ENCODE results near the gene PIM1. TPM values are rescaled to one million over a fixed set of nuclear protein-coding genes. Genes with fewer than 3 reads are reported as not detected.
A peak's percentile ranks its signal among the peaks of the same experiment; 100 is the strongest.

The PIM1 gene
- 7.1 to 14.3 TPM (median 10.2 TPM) in 3 replicates for polyA plus RNA-seq
- 21.0 TPM for polyA plus RNA-seq (2011; ENCODE audit: low read depth)
- polyA plus RNA-seq (2011; cell fraction: cytosol; rRNA removed): 6.8 and 8.2 TPM in 2 replicates
- polyA plus RNA-seq (2011; cell fraction: nucleus; rRNA removed): 19.0 and 19.2 TPM in 2 replicates
- polyA plus RNA-seq (2012; ENCODE audit: low replicate concordance): 7.6 and 139 TPM in 2 replicates
- 6.4 to 14.5 TPM (median 12.7 TPM) in 3 replicates for polyA minus RNA-seq
- polyA minus RNA-seq (2011; cell fraction: cytosol; rRNA and poly(A)+ RNA removed): 10.2 TPM
- 9.1 and 11.7 TPM in 2 replicates for polyA minus RNA-seq (2011; cell fraction: nucleus; rRNA and poly(A)+ RNA removed)

- Histone ChIP-seq H3K79me2 (ENCODE audit: control insufficient read depth, insufficient read depth, low read length) (peaks cover 12% of the 10 kb centered on the region), H3K4me1 (ENCODE audit: control insufficient read depth, extremely low read depth, insufficient read depth, low read length) (peaks cover 15% of the 10 kb centered on the region), H3K9me3 (ENCODE audit: control insufficient read depth, low read depth, low read length) (no peaks in the 10 kb centered on the region), H3K27me3 (ENCODE audit: control insufficient read depth, extremely low read depth, insufficient read depth, low read length) (no peaks in the 10 kb centered on the region), H3K27ac (ENCODE audit: control insufficient read depth, insufficient read depth, low read length) (peak within 1 kb of the TSS; percentile 71), H3K36me3 (ENCODE audit: control insufficient read depth in 2 of 2, extremely low read depth in 1 of 2, insufficient read depth in 2 of 2, low read length in 2 of 2) (peaks cover 6 to 12% of the 10 kb centered on the region in 2 experiments), H3K4me2 (ENCODE audit: control insufficient read depth, extremely low read depth, insufficient read depth, low read depth, low read length) (peak within 1 kb of the TSS; percentile 94), H3K4me3 (ENCODE audit: control insufficient read depth in 2 of 3, extremely low read depth in 1 of 3, insufficient read depth in 2 of 3, low read depth in 1 of 3, low read length in 3 of 3) (peak within 1 kb of the TSS; percentile 75 to 86 (median 82)), H2AFZ (ENCODE audit: control insufficient read depth, low read length) (peak within 1 kb of the TSS; percentile 85), H4K20me1 (ENCODE audit: control insufficient read depth, extremely low read depth, insufficient read depth, low read length) (no peaks in the 10 kb centered on the region), H3K9me1 (ENCODE audit: control insufficient read depth, extremely low read depth, insufficient read depth, low read length) (no peaks in the 10 kb centered on the region), H3K9ac (ENCODE audit: control insufficient read depth, extremely low read depth, insufficient read depth, low read length) (peak within 1 kb of the TSS; percentile 82)
- DNase-seq (ENCODE audit: low read depth, low spot score) (peak; percentile 63), FAIRE-seq (no peak)
- TF ChIP-seq CTCF (optimal IDR thresholded peaks at IDR 0.05 in 1 of 3, IDR thresholded peaks at IDR 0.05 in 1 of 3, conservative IDR thresholded peaks at IDR 0.05 in 1 of 3; ENCODE audit: extremely low read depth in 1 of 3, insufficient read depth in 2 of 3, low read length in 3 of 3) (no peak), EZH2 (IDR thresholded peaks at IDR 0.05; ENCODE audit: low read length) (no peak)
- dilution Hi-C loops (cut with MboI; ENCODE audit: extremely low pct_ligation_motif_present, low sequenced_read_pairs): no loop called here
Measured at GRCh38 chr6:37169496-37170272, at the start of gene PIM1. Gene PIM1, plus strand, starts transcription at chr6:37170152. Its CDS starts 424 bp downstream, at chr6:37170576.

- Histone ChIP-seq H3K36me3 (ENCODE audit: control insufficient read depth in 2 of 2, extremely low read depth in 1 of 2, insufficient read depth in 2 of 2, low read length in 2 of 2) (no peaks in the 10 kb centered on the region), H3K27ac (ENCODE audit: control insufficient read depth, insufficient read depth, low read length) (no peak overlapping the region), H4K20me1 (ENCODE audit: control insufficient read depth, extremely low read depth, insufficient read depth, low read length) (no peaks in the 10 kb centered on the region), H3K9ac (ENCODE audit: control insufficient read depth, extremely low read depth, insufficient read depth, low read length) (no peak overlapping the region), H3K4me1 (ENCODE audit: control insufficient read depth, extremely low read depth, insufficient read depth, low read length) (peaks cover 7% of the 10 kb centered on the region), H3K79me2 (ENCODE audit: control insufficient read depth, insufficient read depth, low read length) (no peaks in the 10 kb centered on the region), H2AFZ (ENCODE audit: control insufficient read depth, low read length) (no peak overlapping the region), H3K27me3 (ENCODE audit: control insufficient read depth, extremely low read depth, insufficient read depth, low read length) (no peaks in the 10 kb centered on the region), H3K4me3 (ENCODE audit: control insufficient read depth in 2 of 3, extremely low read depth in 1 of 3, insufficient read depth in 2 of 3, low read depth in 1 of 3, low read length in 3 of 3) (no peak overlapping the region), H3K9me1 (ENCODE audit: control insufficient read depth, extremely low read depth, insufficient read depth, low read length) (no peaks in the 10 kb centered on the region), H3K4me2 (ENCODE audit: control insufficient read depth, extremely low read depth, insufficient read depth, low read depth, low read length) (no peak overlapping the region), H3K9me3 (ENCODE audit: control insufficient read depth, low read depth, low read length) (no peaks in the 10 kb centered on the region)
- no peak for FAIRE-seq
- no peak for DNase-seq (ENCODE audit: low read depth, low spot score)
- TF ChIP-seq CTCF (optimal IDR thresholded peaks at IDR 0.05 in 1 of 3, IDR thresholded peaks at IDR 0.05 in 1 of 3, conservative IDR thresholded peaks at IDR 0.05 in 1 of 3; ENCODE audit: extremely low read depth in 1 of 3, insufficient read depth in 2 of 3, low read length in 3 of 3) (no peak), EZH2 (IDR thresholded peaks at IDR 0.05; ENCODE audit: low read length) (no peak)
- dilution Hi-C loops (cut with MboI; ENCODE audit: extremely low pct_ligation_motif_present, low sequenced_read_pairs): no loop called here
Measured at GRCh38 chr6:37121556-37121955, 48.4 kb upstream of the PIM1 start.
